Lower lobe of right lung (tissue), 2 donors: ENCODE results near the gene LIN7A. TPM values are rescaled to one million over a fixed set of nuclear protein-coding genes. Genes with fewer than 3 reads are reported as not detected.

Experiments
- ATAC-seq, 2 donors: fragments of 200-7000 bp; cut with Tn5 transposase; one replicate each; pipeline ENCODE4 v1.9.1; 2020 to 2022; ENCODE audit warnings: mild to moderate bottlenecking in 2 of 2, moderate library complexity in 2 of 2
- DNase-seq: peaks from one replicate; pipeline ENCODE4 v3.0.0-alpha.2; 2020
- H3K27ac ChIP-seq: fragments of 200-600 bp; one replicate; pipeline ENCODE4 v1.8.0; 2022
- H3K27me3 ChIP-seq: fragments of 200-600 bp; one replicate; pipeline ENCODE4 v1.8.0; 2022; ENCODE audit warnings: low read depth
- H3K36me3 ChIP-seq: fragments of 200-600 bp; one replicate; pipeline ENCODE4 v1.8.0; 2022; ENCODE audit warnings: mild to moderate bottlenecking
- H3K4me1 ChIP-seq: fragments of 200-600 bp; one replicate; pipeline ENCODE4 v1.8.0; 2022
- H3K4me3 ChIP-seq: fragments of 200-600 bp; one replicate; pipeline ENCODE4 v1.8.0; 2022; ENCODE audit warnings: mild to moderate bottlenecking
- H3K9me3 ChIP-seq: fragments of 200-600 bp; one replicate; pipeline ENCODE4 v1.8.0; 2022
- CTCF ChIP-seq: fragments of 200-600 bp; IDR thresholded peaks from one replicate; pipeline ENCODE4 v1.8.0; 2022; ENCODE audit warnings: antibody characterized with exemption, mild to moderate bottlenecking
- intact Hi-C: fragments of 100-400 bp; cut with DNase I; formaldehyde crosslinking; loops from one replicate; pipeline ENCODE4 v1.11.0; 2022
- total RNA-seq: library from RNA; stranded (reverse); fragmentation: NEBNext Ultra II Directional; extraction: Animal tissue kit (Norgen Biotek cat#: 25700); gene quantifications from one replicate; pipeline ENCODE4 v1.2.1, GENCODE V29; 2021
- donor health status: DM: no; HTN: yes; CAD: no; lungs with severe emphysema.

LIN7A gene
- total RNA-seq, 1 donor from 2014 or later, result 14.6 TPM

- no peaks in the 10 kb centered on the region for H3K36me3 ChIP-seq
- no peaks in the 10 kb centered on the region for H3K27me3 ChIP-seq
- H3K9me3 ChIP-seq, result no peaks in the 10 kb centered on the region
- no peaks in the 10 kb centered on the region for H3K4me1 ChIP-seq
- no peak overlapping the region for H3K4me3 ChIP-seq
- no peak overlapping the region for H3K27ac ChIP-seq
- DNase-seq, result no peak
- intact Hi-C loops, result no loop called here
- TF ChIP-seq CTCF, result no peak
- ATAC-seq, result no peak
These were observed 12.5 kb downstream of the LIN7A start for GRCh38 chr12:80925237-80925636.

GRCh38 chr12:80924437-80924836 lies 13.3 kb downstream of the LIN7A start:
- H3K36me3 ChIP-seq, result no peaks in the 10 kb centered on the region
- no peak overlapping the region for H3K27ac ChIP-seq
- TF ChIP-seq CTCF, result no peak
- H3K4me3 ChIP-seq, result no peak overlapping the region
- DNase-seq (no peak), ATAC-seq (no peak)
- H3K4me1 ChIP-seq, result no peaks in the 10 kb centered on the region
- H3K9me3 ChIP-seq, result no peaks in the 10 kb centered on the region
- H3K27me3 ChIP-seq, result no peaks in the 10 kb centered on the region
- intact Hi-C loops, result no loop called here

GRCh38 chr12:80920006-80920405 lies 17.7 kb downstream of the LIN7A start:
- DNase-seq (no peak), ATAC-seq (no peak)
- intact Hi-C loops, result no loop called here
- Histone ChIP-seq H3K4me3 (no peak overlapping the region), H3K27ac (no peak overlapping the region), H3K36me3 (no peaks in the 10 kb centered on the region), H3K27me3 (no peaks in the 10 kb centered on the region), H3K9me3 (no peaks in the 10 kb centered on the region), H3K4me1 (no peaks in the 10 kb centered on the region)
- no peak for TF ChIP-seq CTCF

- Histone ChIP-seq H3K4me3 (no peak overlapping the region), H3K4me1 (no peaks in the 10 kb centered on the region), H3K36me3 (no peaks in the 10 kb centered on the region), H3K9me3 (no peaks in the 10 kb centered on the region), H3K27ac (no peak overlapping the region), H3K27me3 (no peaks in the 10 kb centered on the region)
- no peak for TF ChIP-seq CTCF
- ATAC-seq (no peak), DNase-seq (no peak)
- intact Hi-C loops, result no loop called here
These were observed 20.1 kb downstream of the LIN7A start for GRCh38 chr12:80917651-80918050.

GRCh38 chr12:80912901-80913770 lies 24.6 kb downstream of the LIN7A start:
- DNase-seq (no peak), ATAC-seq (peak in 1 of 2 donors; percentile 75)
- TF ChIP-seq CTCF, result no peak
- intact Hi-C loops, result no loop called here
- no peaks in the 10 kb centered on the region for H3K9me3 ChIP-seq
- no peak overlapping the region for H3K27ac ChIP-seq
- no peaks in the 10 kb centered on the region for H3K36me3 ChIP-seq
- no peak overlapping the region for H3K4me3 ChIP-seq
- no peaks in the 10 kb centered on the region for H3K4me1 ChIP-seq
- no peaks in the 10 kb centered on the region for H3K27me3 ChIP-seq
